H1 (cell line): ENCODE data around the gene CEP135.

Experiments used
- CTCF ChIP-seq, 3 experiments: IDR thresholded peaks; 1 replicate in 2 of 3; 2 replicates in 1 of 3; pipeline versions ENCODE4 v1.5.1 to v1.6.1; 2011; ENCODE audit warnings: low read length in 3 of 3, mild to moderate bottlenecking in 3 of 3, inconsistent platforms in 2 of 3, low read depth in 1 of 3, moderate library complexity in 1 of 3; ENCODE audit not compliant: insufficient read depth in 1 of 3; ENCODE audit errors: control extremely low read depth in 1 of 3
- MAFK ChIP-seq: IDR thresholded peaks from 2 replicates; pipeline ENCODE4 v1.6.1; 2012; ENCODE audit warnings: low read depth, mild to moderate bottlenecking, improper control_type of control experiment, low read length
- MAX ChIP-seq: IDR thresholded peaks from 2 replicates; pipeline ENCODE4 v1.6.1; 2012; ENCODE audit warnings: inconsistent platforms
- RFX5 ChIP-seq: IDR thresholded peaks from 2 replicates; pipeline ENCODE4 v1.6.1; 2011; ENCODE audit warnings: low read depth, low read length, improper control_type of control experiment, borderline replicate concordance
- TAF1 ChIP-seq: IDR thresholded peaks from 2 replicates; pipeline ENCODE4 v1.6.1; 2011; ENCODE audit warnings: mild to moderate bottlenecking, low read depth, low read length

- TF ChIP-seq MAX = no peak
- TF ChIP-seq CTCF (IDR thresholded peaks at IDR 0.05; ENCODE audit: control extremely low read depth in 1 of 3, insufficient read depth in 1 of 3, low read depth in 1 of 3, low read length in 3 of 3) = no peak
- no peak for TF ChIP-seq MAFK
- no peak for TF ChIP-seq TAF1
- no peak for TF ChIP-seq RFX5
These were observed 46.1 kb upstream of the CEP135 start for GRCh38 chr4:55902677-55903076.
